Uterus (tissue), 4 donors: ENCODE data around the gene PIK3C3. TPM values are rescaled to one million over a fixed set of nuclear protein-coding genes. Genes with fewer than 3 reads are reported as not detected.

ENCODE experiments used
- DNase-seq, 2 donors: peaks; one replicate each; pipeline ENCODE4 v3.0.0-alpha.2; 2019 to 2020
- H3K27ac ChIP-seq, 2 donors: fragments of 200-600 bp; sonication (generic); 1 replicate in 1 of 2; 2 replicates in 1 of 2; pipeline ENCODE4 v1.5.1; 2016 to 2018
- H3K27me3 ChIP-seq, 2 donors: fragments of 200-600 bp; sonication (generic); one replicate each; pipeline ENCODE4 v1.5.1; 2018 to 2019; ENCODE audit warnings: control low read depth in 1 of 2
- H3K36me3 ChIP-seq, 2 donors: fragments of 200-600 bp; sonication (generic); one replicate each; pipeline ENCODE4 v1.5.1; 2019; ENCODE audit warnings: control low read depth in 1 of 2
- H3K4me1 ChIP-seq, 2 donors: fragments of 200-600 bp; sonication (generic); one replicate each; pipeline ENCODE4 v1.5.1; 2018 to 2019; ENCODE audit warnings: control low read depth in 1 of 2
- H3K4me3 ChIP-seq, 2 donors: fragments of 200-600 bp; sonication (generic); 1 replicate in 1 of 2; 2 replicates in 1 of 2; pipeline ENCODE4 v1.5.1; 2018 to 2019; ENCODE audit warnings: mild to moderate bottlenecking in 1 of 2
- H3K9me3 ChIP-seq, 2 donors: fragments of 200-600 bp; sonication (generic); one replicate each; pipeline ENCODE4 v1.5.1; 2019; ENCODE audit warnings: control low read depth in 1 of 2
- POLR2A ChIP-seq, 2 donors: fragments of 450-650 bp; IDR thresholded peaks; one replicate each; pipeline ENCODE4 v1.6.1; 2016; ENCODE audit warnings: antibody characterized with exemption in 2 of 2, mild to moderate bottlenecking in 1 of 2, moderate library complexity in 1 of 2
- intact Hi-C: fragments of 100-400 bp; cut with DNase I; formaldehyde crosslinking; loops from one replicate; pipeline ENCODE4 v1.15.1; 2023; ENCODE audit warnings: low total_unique reads
- total RNA-seq, 4 donors: library from RNA; depleted of rRNA in 3 of 4; stranded (reverse); fragments of >200 nt in 3 of 4; gene quantifications; one replicate each; pipeline versions ENCODE4 v1.1.0 to v1.2.4, GENCODE V29; 2014 to 2023
- TF ChIP-seq, protein P1 (sequence below), 4 experiments: fragments of 200-600 bp in 2 of 4; fragments of 450-650 bp in 2 of 4; sonication (generic) in 2 of 4; IDR thresholded peaks; one replicate each; pipeline ENCODE4 v1.5.1; 2016 to 2019; ENCODE audit warnings: antibody characterized with exemption in 4 of 4, mild to moderate bottlenecking in 2 of 4, moderate library complexity in 1 of 4
- donor health status: DM: yes; HTN: yes; CAD: no.

PIK3C3 gene
- total RNA-seq, 4 donors from 2014 or later, result 57.6 to 114 (median 82.2) TPM

- peak; percentile 47 to 63 for DNase-seq
- Histone ChIP-seq H3K4me3 (no peak overlapping the region), H3K27ac (peak overlapping the region in 1 of 2 donors; percentile 58), H3K27me3 (no peaks in the 10 kb centered on the region), H3K4me1 (no peaks in the 10 kb centered on the region), H3K36me3 (no peaks in the 10 kb centered on the region), H3K9me3 (no peaks in the 10 kb centered on the region)
- intact Hi-C loops, result no loop called here
- TF ChIP-seq POLR2A (IDR thresholded peaks at IDR 0.05), result no peak
- TF ChIP-seq, protein P1, sequence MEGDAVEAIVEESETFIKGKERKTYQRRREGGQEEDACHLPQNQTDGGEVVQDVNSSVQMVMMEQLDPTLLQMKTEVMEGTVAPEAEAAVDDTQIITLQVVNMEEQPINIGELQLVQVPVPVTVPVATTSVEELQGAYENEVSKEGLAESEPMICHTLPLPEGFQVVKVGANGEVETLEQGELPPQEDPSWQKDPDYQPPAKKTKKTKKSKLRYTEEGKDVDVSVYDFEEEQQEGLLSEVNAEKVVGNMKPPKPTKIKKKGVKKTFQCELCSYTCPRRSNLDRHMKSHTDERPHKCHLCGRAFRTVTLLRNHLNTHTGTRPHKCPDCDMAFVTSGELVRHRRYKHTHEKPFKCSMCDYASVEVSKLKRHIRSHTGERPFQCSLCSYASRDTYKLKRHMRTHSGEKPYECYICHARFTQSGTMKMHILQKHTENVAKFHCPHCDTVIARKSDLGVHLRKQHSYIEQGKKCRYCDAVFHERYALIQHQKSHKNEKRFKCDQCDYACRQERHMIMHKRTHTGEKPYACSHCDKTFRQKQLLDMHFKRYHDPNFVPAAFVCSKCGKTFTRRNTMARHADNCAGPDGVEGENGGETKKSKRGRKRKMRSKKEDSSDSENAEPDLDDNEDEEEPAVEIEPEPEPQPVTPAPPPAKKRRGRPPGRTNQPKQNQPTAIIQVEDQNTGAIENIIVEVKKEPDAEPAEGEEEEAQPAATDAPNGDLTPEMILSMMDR (IDR thresholded peaks at IDR 0.05), result peak; percentile 78 to 91 (median 86)
These were observed 159.4 kb downstream of the PIK3C3 start for GRCh38 chr18:42114310-42114943.

GRCh38 chr18:42126586-42126985 is 171.6 kb downstream of the PIK3C3 start:
- no peaks in the 10 kb centered on the region for H3K4me1 ChIP-seq
- intact Hi-C loops, result no loop called here
- H3K27me3 ChIP-seq, result no peaks in the 10 kb centered on the region

DNA sequence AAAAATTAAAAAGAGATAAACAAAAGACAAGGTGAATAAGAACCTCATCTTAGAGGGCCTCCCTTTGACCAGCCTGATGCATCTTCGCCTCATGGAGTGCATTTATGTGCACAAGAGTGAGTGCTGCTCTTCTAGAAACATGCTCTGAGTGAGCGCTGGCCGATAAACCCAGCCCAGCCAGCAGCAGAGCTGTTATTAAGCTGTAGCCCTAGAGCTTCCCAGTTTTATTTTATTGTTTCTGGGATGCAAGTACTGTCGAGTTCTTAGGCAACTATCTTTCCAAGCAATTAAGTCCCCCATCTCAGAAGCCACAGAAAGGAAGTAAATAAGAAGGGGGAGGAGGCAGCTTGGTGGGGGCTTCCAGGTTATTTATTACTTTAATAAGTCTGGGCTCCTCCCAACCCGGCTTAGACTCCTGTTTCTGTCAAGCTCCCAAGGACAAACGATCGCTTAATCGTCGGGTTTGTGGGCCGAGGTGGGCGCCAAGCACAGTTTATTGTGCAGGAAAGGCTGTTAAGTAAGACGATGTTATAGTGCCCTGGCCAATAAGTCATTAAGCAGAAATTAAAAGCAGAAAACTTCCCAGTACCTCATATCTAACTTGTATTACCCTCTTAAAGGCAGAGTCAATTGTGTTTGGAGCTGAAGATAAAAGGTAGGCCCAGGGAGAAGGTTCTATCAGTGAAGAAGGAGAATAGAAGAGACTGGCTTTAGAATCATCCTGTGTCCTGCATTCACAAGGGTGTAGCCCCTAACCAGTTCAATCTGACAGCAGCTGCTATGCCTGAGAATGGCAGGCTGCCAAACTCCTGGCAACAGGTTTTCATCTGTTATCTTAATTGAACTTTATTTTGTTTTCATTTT is 176.3 kb downstream of the PIK3C3 start:
- Histone ChIP-seq H3K4me3 (no peak overlapping the region), H3K27me3 (no peaks in the 10 kb centered on the region), H3K4me1 (no peaks in the 10 kb centered on the region), H3K27ac (no peak overlapping the region), H3K9me3 (no peaks in the 10 kb centered on the region), H3K36me3 (no peaks in the 10 kb centered on the region)
- no peak for TF ChIP-seq POLR2A (IDR thresholded peaks at IDR 0.05)
- TF ChIP-seq, protein P1 (IDR thresholded peaks at IDR 0.05), result no peak
- intact Hi-C loops, result no loop called here
- DNase-seq, result peak; percentile 19

More at GRCh38 chr18:42126586-42126985, 171.6 kb downstream of the PIK3C3 start:
- H3K27ac ChIP-seq, result no peak overlapping the region
- H3K36me3 ChIP-seq, result no peaks in the 10 kb centered on the region
- no peak overlapping the region for H3K4me3 ChIP-seq
- no peak for TF ChIP-seq POLR2A (IDR thresholded peaks at IDR 0.05)
- TF ChIP-seq, protein P1 (IDR thresholded peaks at IDR 0.05), result no peak
- H3K9me3 ChIP-seq, result peaks cover 1 to 2% of the 10 kb centered on the region in 2 donors
- no peak for DNase-seq

- Histone ChIP-seq H3K9me3 (no peaks in the 10 kb centered on the region), H3K4me1 (no peaks in the 10 kb centered on the region), H3K4me3 (no peak overlapping the region), H3K36me3 (no peaks in the 10 kb centered on the region), H3K27ac (no peak overlapping the region), H3K27me3 (no peaks in the 10 kb centered on the region)
- TF ChIP-seq, protein P1 (IDR thresholded peaks at IDR 0.05), result no peak
- no peak for TF ChIP-seq POLR2A (IDR thresholded peaks at IDR 0.05)
- intact Hi-C loops, result no loop called here
- no peak for DNase-seq
These were observed 176.9 kb downstream of the PIK3C3 start for GRCh38 chr18:42131930-42132244.
